Mesothelial cell of epicardium (in vitro differentiated cells): ENCODE data around the gene DLK1. TPM values are rescaled to one million over a fixed set of nuclear protein-coding genes. Genes with fewer than 3 reads are reported as not detected.

Experiments
- DNase-seq, 2 experiments: peaks; one replicate each; pipeline ENCODE4 v3.0.0; 2021; ENCODE audit warnings: low spot score in 2 of 2; ENCODE audit not compliant: unreplicated experiment in 2 of 2
- H3K27ac Mint-ChIP-seq: 2 replicates; pipeline ENCODE4 v1.8.0; 2021; ENCODE audit warnings: mixed read lengths
- H3K27me3 Mint-ChIP-seq: 2 replicates; pipeline ENCODE4 v1.8.0; 2021; ENCODE audit warnings: low read depth, mixed read lengths
- H3K36me3 Mint-ChIP-seq: 2 replicates; pipeline ENCODE4 v1.8.0; 2021; ENCODE audit warnings: mixed read lengths
- H3K4me1 Mint-ChIP-seq: 2 replicates; pipeline ENCODE4 v1.8.0; 2021; ENCODE audit warnings: mixed read lengths
- H3K4me3 Mint-ChIP-seq: 2 replicates; pipeline ENCODE4 v1.8.0; 2021; ENCODE audit warnings: mild to moderate bottlenecking, moderate library complexity, mixed read lengths
- H3K9me3 Mint-ChIP-seq: 2 replicates; pipeline ENCODE4 v1.8.0; 2021; ENCODE audit warnings: mixed read lengths
- CTCF ChIP-seq: fragments of 200-600 bp; sonication (generic); IDR thresholded peaks from one replicate; pipeline ENCODE4 v1.5.0; 2021; ENCODE audit warnings: antibody characterized with exemption; ENCODE audit not compliant: unreplicated experiment
- total RNA-seq: library from RNA; stranded (reverse); gene quantifications from 3 replicates; pipeline ENCODE4 v1.2.1, GENCODE V29; 2021

Gene DLK1
- total RNA-seq, 1 donor from 2014 or later: 1,080 TPM

- H3K36me3 Mint-ChIP-seq: no peaks in the 10 kb centered on the region
- no peak overlapping the region for H3K4me3 Mint-ChIP-seq
- no peaks in the 10 kb centered on the region for H3K27me3 Mint-ChIP-seq
- peaks cover 45% of the 10 kb centered on the region for H3K4me1 Mint-ChIP-seq
- H3K27ac Mint-ChIP-seq: no peak overlapping the region
- no peak for DNase-seq
- no peak for TF ChIP-seq CTCF
- H3K9me3 Mint-ChIP-seq: no peaks in the 10 kb centered on the region
These were observed 53.0 kb downstream of the DLK1 start for GRCh38 chr14:100779691-100780080.

- Mint-ChIP-seq H3K36me3 (no peaks in the 10 kb centered on the region), H3K9me3 (no peaks in the 10 kb centered on the region), H3K4me3 (no peak overlapping the region), H3K27me3 (no peaks in the 10 kb centered on the region), H3K4me1 (peaks cover 45% of the 10 kb centered on the region), H3K27ac (no peak overlapping the region)
- no peak for DNase-seq
- no peak for TF ChIP-seq CTCF
These were observed 53.6 kb downstream of the DLK1 start for GRCh38 chr14:100780246-100780645.

GRCh38 chr14:100780646-100781355, 54.1 kb downstream of the DLK1 start:
- H3K4me3 Mint-ChIP-seq: no peak overlapping the region
- no peak for TF ChIP-seq CTCF
- H3K9me3 Mint-ChIP-seq: no peaks in the 10 kb centered on the region
- H3K36me3 Mint-ChIP-seq: no peaks in the 10 kb centered on the region
- H3K4me1 Mint-ChIP-seq: peaks cover 41% of the 10 kb centered on the region
- H3K27ac Mint-ChIP-seq: no peak overlapping the region
- DNase-seq: no peak
- H3K27me3 Mint-ChIP-seq: no peaks in the 10 kb centered on the region

- no peaks in the 10 kb centered on the region for H3K27me3 Mint-ChIP-seq
- H3K4me1 Mint-ChIP-seq: peaks cover 42% of the 10 kb centered on the region
- no peaks in the 10 kb centered on the region for H3K9me3 Mint-ChIP-seq
- DNase-seq: peak in 1 of 2 experiments; percentile 14
- no peaks in the 10 kb centered on the region for H3K36me3 Mint-ChIP-seq
- H3K4me3 Mint-ChIP-seq: no peak overlapping the region
- TF ChIP-seq CTCF: no peak
- no peak overlapping the region for H3K27ac Mint-ChIP-seq
These were observed 55.3 kb downstream of the DLK1 start for GRCh38 chr14:100781952-100782351.

GRCh38 chr14:100782516-100783320, 56.0 kb downstream of the DLK1 start:
- TF ChIP-seq CTCF: no peak
- Mint-ChIP-seq H3K27me3 (no peaks in the 10 kb centered on the region), H3K4me1 (peaks cover 35% of the 10 kb centered on the region), H3K27ac (peak overlapping the region; percentile 69), H3K4me3 (no peak overlapping the region), H3K9me3 (no peaks in the 10 kb centered on the region), H3K36me3 (no peaks in the 10 kb centered on the region)
- peak in 1 of 2 experiments; percentile 20 for DNase-seq
